HG02938 (cell line): ENCODE data around the gene SYT14.
A peak's percentile ranks its signal among the peaks of the same experiment; 100 is the strongest.
"Not testable (repeated sequence)": the region's sequence is repeated elsewhere in the genome, so short reads cannot be mapped to it uniquely, and the experiment has no call there.

Experiments used
- ATAC-seq: cut with Tn5 transposase; IDR thresholded peaks from one replicate; pipeline ENCODE4 v1.9.1; 2021; ENCODE audit warnings: mild to moderate bottlenecking, moderate library complexity; ENCODE audit not compliant: unreplicated experiment

The SYT14 gene

DNA sequence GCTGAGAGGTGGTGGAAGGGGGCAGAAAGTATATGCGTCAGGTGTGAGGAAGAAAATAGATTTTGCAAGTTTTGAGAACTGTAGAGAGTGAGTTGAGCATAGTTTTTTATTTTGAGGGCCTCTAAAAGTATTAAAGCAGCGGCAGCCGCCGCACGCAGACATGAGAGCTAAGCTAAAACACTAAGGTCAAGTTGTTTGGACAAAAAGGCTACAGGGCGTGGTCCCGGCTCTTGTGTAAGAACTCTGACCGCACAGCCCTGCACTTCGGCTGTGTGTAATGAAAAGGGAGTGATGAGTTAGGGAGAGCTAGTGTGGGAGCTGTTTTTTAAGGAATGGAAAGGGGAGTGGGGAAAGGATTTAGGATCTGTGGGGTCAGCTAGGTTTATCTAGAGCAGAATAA, 174.9 kb downstream of the SYT14 start:
- ATAC-seq: not testable (repeated sequence)

DNA sequence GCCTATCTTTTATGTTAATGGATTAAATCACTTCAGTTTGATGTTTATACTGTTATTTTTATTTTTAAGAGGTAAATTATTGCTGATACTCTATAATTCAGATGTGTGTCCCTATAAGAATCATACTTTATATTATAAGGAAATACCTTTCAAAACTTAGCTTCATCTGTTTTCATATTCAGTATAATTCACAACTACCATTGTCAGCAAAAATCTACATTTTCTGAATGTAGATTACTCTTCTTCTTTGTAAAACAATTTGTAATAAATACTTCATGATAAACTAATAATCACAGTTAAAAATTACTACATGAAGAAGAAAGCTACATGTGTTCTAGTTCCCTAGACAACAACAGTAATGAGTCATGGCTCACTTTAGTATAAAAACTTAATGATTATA, 179.2 kb downstream of the SYT14 start:
- ATAC-seq: no peak

DNA sequence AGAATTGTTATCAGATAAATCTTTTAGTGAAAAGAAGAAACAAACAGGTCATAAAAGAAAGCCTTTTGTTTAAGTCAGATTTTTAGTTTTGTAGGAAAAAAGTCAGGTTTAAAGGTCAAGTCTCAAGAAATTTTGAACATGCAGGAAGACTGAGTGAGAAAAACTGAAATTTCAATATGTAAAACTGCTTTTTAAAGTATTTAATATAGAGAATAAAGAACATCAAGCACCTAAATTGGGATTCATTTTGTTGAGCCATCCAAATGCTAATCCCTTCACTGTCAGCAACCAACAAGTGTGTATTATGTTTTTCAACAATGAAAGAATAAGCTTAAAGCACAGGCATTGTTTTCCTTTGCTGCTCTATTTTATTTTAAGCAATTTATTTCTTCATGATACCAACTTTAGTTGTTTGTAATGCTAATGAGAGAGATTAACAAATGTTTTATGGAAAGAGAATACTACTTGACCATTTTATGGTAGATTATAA, 179.7 kb downstream of the SYT14 start:
- ATAC-seq: no peak

DNA sequence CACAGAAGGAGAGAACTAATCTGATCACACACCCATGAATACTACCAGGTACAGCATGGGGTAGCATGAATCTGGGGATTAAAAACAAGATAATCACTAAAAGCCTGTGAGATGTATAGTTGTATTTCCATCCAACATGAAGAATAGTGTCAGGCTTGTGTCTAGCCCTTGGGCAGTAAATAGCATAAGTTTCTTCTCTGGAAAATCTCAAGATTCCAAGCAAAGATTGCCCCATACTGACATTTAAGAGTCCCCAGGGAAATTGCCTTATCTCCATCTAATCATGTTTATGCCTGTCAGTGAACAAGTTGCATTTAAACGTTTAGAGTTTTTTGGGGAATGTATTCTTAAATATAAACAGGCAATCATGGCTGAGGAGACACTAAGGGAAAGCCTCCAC, 185.4 kb downstream of the SYT14 start:
- no peak for ATAC-seq

DNA sequence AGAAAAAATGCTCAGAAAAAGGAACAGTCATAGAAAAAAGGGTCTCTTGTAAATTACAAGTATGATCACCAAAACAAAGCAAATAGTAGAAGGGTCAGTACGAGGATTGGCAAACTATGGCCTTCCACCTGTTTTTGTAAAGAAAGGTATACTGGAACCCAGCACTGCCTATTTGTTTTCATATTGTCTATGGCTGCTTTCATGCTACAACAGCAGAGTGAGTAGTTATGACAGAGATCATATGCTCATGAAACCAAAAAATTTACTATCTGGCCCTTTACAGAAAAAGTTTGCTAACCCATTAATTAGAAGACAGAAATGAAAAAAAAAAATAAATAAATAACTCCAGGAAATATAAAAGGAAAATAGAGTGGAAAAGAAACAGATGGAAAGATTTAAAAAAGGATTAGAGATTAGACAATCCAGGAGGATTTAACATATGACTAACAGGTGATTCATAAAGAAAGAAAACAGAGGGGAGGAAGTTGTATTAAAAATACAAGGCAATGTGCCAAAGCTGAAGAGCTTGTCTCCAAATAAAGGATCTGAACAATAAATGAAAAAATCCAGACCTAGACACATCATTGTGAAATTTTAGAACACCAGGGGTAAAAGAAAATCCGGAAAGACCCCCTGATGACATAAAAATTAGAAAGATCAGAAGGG, 186.0 kb downstream of the SYT14 start:
- no peak for ATAC-seq

DNA sequence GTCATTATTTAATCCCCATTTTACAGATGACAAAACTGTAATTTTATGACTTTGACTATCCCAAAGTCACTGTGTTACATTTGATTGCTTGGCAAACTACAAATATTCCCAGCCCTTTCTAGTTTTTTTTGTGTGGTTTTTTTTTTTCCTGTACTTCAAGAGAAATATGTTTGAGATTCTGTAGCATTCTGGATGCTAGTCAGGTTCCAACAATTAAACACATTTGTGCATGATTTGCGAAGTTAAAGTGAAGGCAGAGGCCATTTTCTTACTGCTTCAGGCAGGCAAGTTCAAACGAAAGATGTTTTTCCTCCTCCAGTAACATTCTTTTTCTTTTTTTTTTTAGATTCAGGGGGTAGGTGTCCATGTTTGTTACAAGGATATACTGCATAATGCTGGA, 186.7 kb downstream of the SYT14 start:
- no peak for ATAC-seq

DNA sequence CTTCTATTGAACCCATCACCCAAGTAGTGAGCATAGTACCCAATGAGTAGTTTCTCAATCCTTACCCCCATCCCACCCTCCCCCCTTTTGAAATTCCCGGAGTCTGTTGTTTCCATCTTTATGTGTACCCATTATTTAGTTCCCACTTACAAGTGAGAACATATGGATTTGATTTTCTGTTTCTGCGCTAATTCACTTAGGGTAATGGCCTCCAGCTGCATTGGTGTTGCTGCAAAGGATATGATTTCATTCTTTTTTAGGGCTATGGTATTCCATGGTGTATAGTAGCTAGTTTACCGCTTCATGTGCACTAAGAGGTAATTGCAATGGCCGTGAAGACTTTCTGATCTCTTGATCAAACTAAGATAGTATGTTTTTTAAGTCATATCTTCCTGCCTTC, 187.1 kb downstream of the SYT14 start:
- ATAC-seq: no peak

DNA sequence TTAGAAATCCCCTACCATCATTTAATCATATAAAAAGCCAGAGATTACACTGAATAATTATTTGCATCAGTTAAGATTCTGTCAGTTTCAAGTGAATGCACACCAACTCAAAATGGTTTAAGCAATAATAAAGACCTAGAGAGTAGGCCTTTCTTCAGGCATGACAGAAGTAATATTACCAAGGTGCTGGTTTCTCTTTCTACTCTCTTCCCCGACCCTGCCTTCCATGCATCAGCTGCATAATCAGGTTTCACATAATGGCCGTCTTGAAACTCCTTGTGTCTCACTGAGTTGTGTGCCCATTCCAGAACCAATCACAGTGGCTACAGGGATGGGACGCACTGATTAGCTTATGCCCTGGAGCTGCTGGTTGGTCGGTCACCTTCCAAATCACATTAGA, 191.1 kb downstream of the SYT14 start:
- no peak for ATAC-seq

DNA sequence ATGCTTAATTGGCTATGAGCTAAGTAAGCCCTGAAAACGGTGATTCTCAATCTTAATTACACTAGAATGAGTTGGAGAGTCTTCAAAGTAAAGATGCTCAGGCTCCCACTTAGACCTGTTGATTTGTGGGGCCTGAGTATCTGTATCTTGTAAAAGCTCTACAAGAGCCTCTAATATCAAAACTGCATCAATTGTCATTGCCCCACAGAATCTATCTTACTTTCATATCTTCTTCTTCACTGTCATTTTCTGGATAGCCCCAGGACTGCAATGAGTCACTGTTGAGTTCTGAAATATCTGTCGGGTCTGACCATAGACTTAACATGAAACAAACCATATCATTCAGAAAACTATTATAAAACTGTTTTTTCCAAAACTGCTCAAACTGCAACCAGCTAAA, 191.7 kb downstream of the SYT14 start:
- ATAC-seq: peak; percentile 89

DNA sequence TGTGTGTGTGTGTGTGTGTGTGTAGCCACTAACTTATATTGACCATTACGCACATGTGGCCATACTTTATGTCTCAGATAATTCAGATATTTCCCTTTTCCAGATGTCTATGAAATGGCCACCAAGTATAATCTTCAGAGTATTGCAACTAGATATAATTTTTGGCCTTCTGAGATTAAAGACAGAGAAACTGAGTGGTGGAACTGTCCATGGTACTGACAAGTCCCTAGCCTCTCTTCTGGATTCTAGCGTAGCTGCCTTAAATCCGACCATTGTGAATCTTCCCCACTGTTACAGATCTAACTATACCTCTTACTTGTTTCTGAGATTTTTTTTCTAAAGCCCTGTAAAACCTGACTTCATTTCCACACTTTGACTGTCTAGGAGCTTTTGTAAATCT, 194.6 kb downstream of the SYT14 start:
- no peak for ATAC-seq

DNA sequence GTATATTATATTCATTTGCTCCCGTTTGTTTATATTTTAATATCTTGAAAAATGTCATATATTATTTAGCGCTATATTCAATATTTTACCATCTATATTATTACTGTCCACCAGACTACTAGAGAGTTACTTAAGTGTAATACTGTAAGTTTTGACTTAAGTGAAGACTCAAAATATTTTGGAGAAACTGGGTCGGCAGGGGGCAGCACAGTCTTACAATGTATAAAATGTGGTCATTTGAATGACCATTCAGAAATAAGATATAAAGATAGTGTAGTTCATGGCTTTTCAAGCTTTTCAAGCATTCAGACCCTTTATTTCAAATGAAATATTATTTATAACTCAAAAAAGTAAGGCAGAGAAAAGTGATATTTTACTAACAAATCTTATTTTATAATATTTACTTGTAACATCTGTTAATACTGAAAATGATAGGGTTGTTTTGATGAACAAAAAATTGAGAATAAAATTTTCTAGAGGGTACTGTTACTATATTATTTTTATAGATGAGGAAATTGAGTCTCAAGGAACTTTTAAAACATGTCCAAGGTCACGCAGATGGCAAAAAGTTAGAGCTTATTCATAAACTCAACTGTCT, 205.5 kb downstream of the SYT14 start:
- ATAC-seq: no peak

DNA sequence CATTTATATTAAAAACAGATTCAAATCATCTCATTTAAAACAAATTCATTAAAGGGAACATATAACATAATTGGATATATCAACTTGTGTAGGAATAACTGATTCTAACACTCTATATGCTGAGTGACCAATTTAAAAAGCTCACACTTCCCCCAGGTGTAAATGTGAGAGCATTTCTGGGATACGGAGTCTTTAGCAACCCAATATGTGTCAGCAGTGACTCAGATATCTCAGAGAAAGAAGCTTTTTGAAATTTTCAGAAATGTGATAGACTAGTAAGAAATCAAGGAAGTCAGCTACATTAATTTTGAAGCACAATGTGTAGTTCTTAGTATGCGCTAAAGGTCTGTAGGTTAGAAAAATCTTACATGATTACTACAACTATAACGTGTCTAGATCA, 206.7 kb downstream of the SYT14 start:
- no peak for ATAC-seq

DNA sequence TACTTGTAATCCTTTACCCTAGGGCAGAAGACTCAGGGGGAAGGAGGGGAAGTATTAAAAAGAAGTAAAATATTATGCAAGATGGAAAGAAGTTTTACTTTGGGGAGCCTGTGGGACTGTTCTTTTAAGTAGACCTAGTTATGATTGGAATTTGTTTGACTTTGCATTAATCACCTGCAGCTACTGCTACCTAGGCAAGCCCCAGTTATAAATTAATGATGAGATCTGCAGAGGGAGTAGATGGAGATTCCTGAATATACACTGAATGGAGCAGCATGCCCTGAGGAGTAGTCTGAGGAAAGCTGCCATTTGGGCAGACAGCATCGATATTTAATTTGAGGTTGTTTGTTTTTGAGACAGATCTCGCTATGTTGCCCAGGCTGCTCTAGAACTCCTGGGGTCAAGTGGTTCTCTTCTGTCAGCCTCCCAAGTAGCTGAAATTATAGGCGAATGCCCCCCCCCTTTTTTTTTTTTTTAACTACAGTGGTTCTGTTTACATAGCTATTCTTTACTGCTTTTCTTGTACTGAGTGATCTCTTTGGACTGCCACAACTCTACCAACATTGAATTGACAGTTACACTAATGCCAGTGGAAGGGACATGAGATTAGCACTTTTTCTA, 213.1 kb downstream of the SYT14 start:
- no peak for ATAC-seq

DNA sequence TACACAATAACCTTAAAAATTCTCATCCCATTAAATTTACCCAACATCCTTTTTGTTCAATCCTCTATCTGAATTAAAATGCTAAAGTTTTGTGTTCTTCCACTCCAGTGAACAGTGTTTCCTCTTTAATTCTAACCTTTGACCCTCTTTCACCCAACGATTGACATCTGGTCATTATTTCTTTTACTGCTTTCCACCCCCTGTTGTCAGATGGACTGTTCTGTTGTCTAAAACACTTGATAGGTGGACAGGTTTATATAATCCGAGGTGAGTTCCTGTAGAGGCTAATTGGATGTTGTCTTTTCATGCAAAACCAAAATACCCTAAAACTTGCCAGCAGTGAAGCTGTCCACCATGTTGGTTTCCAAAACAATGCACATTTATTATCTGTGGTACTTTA, 221.2 kb downstream of the SYT14 start:
- no peak for ATAC-seq

DNA sequence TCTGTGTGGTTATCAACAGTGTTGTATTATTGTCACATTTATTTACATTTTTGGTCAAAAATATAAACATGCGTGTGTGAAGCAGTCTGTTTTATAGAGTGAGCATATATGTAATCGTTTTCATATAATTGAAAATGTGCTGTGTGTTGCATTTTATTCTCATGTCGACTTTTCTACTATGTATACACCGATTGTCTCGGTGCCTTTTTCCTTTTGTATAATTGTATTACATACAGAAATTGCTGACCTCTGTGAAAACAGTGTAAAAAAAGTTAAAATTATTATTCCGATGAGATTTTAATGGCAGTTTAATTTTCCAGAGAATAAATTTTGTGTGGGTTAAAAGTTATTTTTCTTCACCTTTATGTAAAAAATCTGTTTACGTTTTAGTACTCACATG, 232.2 kb downstream of the SYT14 start:
- no peak for ATAC-seq

DNA sequence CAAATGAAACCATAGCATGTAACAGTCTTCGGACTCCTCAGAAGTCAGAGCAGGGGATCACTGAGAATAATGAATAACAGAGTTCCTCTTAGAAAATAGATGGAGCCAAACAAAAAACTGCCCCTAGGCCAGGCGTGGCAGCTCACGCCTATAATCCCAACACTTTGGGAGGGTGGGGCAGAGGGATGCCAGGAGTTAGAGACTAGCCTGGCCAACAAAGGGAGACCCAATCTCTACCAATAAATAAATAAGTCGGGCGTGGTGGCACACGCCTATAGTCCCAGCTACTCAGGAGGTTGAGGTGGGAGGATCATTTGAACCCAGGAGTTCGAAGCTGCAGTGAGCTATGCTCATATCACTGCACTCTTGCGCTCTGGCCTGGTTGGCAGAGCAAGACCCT, 236.1 kb downstream of the SYT14 start:
- no peak for ATAC-seq

DNA sequence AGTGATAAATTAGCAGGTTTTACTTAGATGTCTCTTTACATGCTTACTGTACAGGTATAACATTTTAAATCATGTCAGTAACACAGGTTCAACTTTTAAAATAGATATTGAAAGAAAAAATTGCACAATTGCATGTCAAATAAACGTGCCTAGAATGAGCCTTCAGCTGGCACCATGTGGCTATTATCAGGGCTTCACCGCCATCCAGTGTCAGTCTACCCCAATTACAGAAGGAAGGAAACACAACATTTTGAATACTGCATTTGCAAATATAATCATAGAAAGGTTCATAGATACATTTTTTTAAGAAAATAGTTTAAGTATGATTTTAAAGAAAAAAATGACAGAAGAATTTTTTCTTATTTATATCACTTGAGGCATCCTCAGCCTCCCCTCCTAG, 247.0 kb downstream of the SYT14 start:
- no peak for ATAC-seq

DNA sequence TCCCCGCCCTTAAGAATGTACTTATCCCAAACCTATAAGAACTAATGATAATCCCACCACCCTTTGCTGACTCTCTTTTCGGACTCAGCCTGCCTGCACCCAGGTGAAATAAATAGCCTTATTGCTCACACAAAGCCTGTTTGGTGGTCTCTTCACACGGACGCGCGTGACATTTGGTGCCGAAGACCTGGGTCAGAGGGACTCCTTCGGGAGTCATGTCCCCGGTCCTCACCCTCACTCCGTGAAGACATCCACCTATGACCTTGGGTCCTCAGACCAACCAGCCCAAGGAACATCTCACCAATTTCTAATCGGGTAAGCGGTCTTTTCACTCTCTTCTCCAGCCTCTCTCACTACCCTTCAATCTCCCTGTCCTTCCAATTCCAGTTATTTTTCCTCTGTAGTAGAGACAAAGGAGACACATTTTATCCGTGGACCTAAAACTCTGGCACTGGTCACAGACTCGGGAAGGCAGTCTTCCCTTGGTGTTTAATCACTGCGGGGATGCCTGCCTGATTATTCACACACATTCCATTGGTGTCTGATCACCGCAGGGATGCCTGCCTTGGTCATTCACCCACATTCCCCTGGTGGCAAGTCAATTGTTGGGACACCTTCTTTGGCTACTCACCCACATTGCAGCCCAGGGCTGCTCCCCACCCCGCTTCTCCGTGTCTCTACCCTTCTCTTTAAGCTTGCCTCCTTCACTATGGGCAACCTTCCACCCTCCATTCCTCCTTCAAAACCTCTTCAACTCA, 250.0 kb downstream of the SYT14 start:
- ATAC-seq: not testable (repeated sequence)

DNA sequence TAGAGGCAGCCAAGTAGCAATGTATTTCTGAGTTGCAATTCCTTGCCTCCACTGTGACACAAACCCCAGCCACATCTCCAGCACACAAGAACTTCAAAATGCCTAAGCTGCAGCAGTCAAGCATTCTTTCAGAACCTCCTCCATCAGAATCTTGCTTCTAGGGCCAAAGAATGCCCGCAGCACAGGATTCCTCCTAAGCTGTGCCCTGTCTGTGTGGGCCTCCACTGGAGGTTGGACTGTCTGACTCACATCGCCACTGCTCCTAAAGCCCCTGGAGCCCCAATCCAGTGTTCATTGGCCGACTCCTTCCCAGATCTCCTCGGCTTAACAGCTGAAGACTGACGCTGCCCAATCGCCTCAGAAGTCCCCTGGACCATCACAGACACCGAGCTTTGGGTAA, 251.4 kb downstream of the SYT14 start:
- ATAC-seq: no peak

DNA sequence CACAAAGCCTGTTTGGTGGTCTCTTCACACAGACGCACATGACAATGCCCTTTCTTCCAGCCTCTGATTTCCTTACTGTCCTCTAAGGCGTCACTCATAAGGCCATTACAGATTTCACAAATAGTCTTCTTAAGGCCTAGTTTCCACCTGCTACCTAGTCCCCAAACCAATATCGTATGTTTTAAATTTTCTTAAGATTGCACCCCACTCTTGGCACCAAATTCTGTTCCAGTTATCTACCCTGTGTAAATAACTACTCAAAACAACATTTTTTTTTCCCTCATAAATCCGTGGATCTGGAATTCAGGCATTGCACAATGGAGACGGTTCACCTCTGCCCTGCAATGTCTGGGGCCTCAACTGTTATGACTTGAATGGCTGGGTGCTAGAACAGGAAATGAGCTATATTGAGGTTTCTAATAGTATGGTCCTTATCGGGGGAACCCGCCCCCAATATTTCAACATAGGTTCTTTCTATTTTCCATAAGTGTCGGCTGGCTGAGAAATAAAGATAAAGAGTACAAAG, 257.7 kb downstream of the SYT14 start:
- ATAC-seq: no peak

DNA sequence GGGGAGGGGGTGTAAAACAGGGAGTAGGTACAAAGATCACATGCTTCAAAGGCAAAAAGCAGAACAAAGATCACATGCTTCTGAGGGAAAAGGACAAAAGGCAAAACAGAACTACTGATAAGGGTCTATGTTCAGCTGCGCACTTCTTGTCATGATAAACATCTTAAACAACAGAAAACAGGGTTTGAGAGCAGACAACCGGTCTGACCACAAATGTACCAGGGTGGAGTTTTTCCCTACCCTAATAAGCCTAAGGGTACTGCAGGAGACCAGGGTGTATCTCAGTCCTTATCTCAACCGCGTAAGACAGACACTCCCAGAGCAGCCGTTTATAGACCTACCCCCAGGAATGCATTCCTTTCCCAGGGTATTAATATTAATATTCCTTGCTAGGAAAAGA, 258.2 kb downstream of the SYT14 start:
- not testable (repeated sequence) for ATAC-seq
